GM21723 (cell line): ENCODE data around the gene CACNA1E.

Source experiments
- ATAC-seq: cut with Tn5 transposase; IDR thresholded peaks from one replicate; pipeline ENCODE4 v1.9.1; 2021; ENCODE audit warnings: mild to moderate bottlenecking, moderate library complexity; ENCODE audit not compliant: unreplicated experiment

Gene CACNA1E

GRCh38 chr1:181559142-181559541 is 75.8 kb downstream of the CACNA1E start:
- ATAC-seq: no peak

GRCh38 chr1:181562395-181562794 is 79.1 kb downstream of the CACNA1E start:
- ATAC-seq: no peak

GRCh38 chr1:181568736-181569135 is 85.4 kb downstream of the CACNA1E start:
- ATAC-seq: no peak

GRCh38 chr1:181577475-181577874 is 94.2 kb downstream of the CACNA1E start:
- no peak for ATAC-seq

- no peak for ATAC-seq
Observed at GRCh38 chr1:181583598-181583997, 100.3 kb downstream of the CACNA1E start.

GRCh38 chr1:181587870-181588438 is 104.6 kb downstream of the CACNA1E start:
- no peak for ATAC-seq

- ATAC-seq: no peak
Observed at GRCh38 chr1:181588631-181589030, 105.3 kb downstream of the CACNA1E start.

- ATAC-seq: no peak
Observed at GRCh38 chr1:181592255-181592859, 109.0 kb downstream of the CACNA1E start.

- no peak for ATAC-seq
Observed at GRCh38 chr1:181593042-181593441, 109.7 kb downstream of the CACNA1E start.

- ATAC-seq: no peak
Observed at GRCh38 chr1:181594553-181594952, 111.2 kb downstream of the CACNA1E start.

GRCh38 chr1:181595234-181595633 is 111.9 kb downstream of the CACNA1E start:
- no peak for ATAC-seq

GRCh38 chr1:181601186-181601950 is 118.1 kb downstream of the CACNA1E start:
- no peak for ATAC-seq

GRCh38 chr1:181603735-181604410 is 120.6 kb downstream of the CACNA1E start:
- ATAC-seq: no peak

- no peak for ATAC-seq
Observed at GRCh38 chr1:181604482-181605249, 121.3 kb downstream of the CACNA1E start.

- ATAC-seq: no peak
Observed at GRCh38 chr1:181607524-181607923, 124.2 kb downstream of the CACNA1E start.

GRCh38 chr1:181608386-181608785 is 125.1 kb downstream of the CACNA1E start:
- ATAC-seq: no peak

- no peak for ATAC-seq
Observed at GRCh38 chr1:181608948-181609347, 125.6 kb downstream of the CACNA1E start.

GRCh38 chr1:181612100-181612499 is 128.8 kb downstream of the CACNA1E start:
- ATAC-seq: no peak

- no peak for ATAC-seq
Observed at GRCh38 chr1:181618559-181618958, 135.2 kb downstream of the CACNA1E start.

- no peak for ATAC-seq
Observed at GRCh38 chr1:181620183-181620582, 136.9 kb downstream of the CACNA1E start.

GRCh38 chr1:181623850-181624249 is 140.5 kb downstream of the CACNA1E start:
- no peak for ATAC-seq
